HG02798 (cell line): ENCODE results near the gene RASA2.
"Not testable (repeated sequence)": the region's sequence is repeated elsewhere in the genome, so short reads cannot be mapped to it uniquely, and the experiment has no call there.

Experiments used
- ATAC-seq: cut with Tn5 transposase; IDR thresholded peaks from one replicate; pipeline ENCODE4 v1.9.1; 2021; ENCODE audit warnings: mild to moderate bottlenecking; ENCODE audit not compliant: unreplicated experiment, poor library complexity

Gene RASA2

GRCh38 chr3:141628334-141628733, 141.5 kb downstream of the RASA2 start:
- ATAC-seq, result not testable (repeated sequence)

DNA sequence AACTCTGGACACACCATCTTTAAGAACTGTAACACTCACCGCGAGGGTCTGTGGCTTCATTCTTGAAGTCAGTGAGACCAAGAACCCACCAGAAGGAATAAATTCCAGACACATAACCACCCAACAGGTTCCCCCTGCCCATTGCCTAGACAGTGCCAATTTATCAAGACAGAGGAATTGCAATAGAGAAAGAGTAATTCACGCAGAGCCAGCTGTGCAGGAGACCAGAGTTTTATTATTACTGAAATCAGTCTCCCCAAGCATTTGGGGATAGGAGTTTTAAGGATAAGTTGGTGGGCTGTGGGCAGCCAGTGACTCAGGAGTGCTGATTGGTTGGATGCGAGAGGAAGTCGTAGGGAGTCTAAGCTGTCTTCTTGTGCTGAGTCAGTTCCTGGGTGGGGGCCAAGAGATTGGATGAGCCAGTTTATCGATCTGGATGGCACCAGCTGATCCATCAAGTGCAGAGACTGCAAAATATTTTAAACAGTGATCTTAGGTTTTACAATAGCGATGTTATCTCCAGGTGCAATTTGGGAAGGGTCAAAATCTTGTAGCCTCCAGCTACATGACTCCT, 142.1 kb downstream of the RASA2 start:
- not testable (repeated sequence) for ATAC-seq

DNA sequence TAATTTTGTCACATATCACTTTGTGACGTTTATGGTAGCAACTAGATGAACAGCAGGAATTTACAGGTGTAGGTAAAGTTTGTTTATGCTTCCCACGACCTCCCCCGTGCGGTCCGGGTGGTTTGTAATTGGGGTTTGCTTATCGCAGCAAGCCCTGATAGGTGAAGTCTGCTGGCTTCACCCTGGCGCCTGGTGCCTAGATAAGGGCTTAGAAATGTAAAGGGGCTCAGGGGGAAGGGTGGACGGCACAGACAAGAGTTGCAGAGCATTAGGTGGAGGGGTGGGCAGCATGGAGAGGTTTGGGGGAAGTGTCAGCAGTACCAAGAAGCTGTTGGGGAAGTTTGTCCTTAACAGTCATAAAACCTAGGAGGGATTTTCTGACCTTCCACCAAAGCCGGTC, 143.1 kb downstream of the RASA2 start:
- ATAC-seq, result no peak

GRCh38 chr3:141632779-141633374, 146.1 kb downstream of the RASA2 start:
- ATAC-seq, result no peak

DNA sequence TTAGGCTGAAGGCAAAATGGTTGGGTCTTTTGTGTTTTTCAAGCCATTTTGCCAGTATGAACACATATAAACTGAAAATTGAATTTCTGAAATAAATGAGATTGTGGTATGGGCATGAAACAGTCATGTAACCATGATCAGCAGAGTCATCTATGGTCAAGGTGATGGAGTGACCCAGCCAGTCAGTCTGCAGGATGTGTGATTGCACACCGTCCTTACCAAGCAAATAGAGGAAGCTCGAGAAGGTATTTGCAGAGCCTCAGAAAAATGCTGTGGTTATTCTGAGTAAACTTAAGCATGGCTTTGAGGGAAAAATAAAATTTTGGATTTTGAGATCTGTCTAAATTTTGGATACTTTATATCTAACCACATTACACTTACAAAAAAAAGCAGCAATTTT, 155.4 kb downstream of the RASA2 start:
- ATAC-seq, result no peak

GRCh38 chr3:141643391-141643790, 156.6 kb downstream of the RASA2 start:
- ATAC-seq, result no peak

DNA sequence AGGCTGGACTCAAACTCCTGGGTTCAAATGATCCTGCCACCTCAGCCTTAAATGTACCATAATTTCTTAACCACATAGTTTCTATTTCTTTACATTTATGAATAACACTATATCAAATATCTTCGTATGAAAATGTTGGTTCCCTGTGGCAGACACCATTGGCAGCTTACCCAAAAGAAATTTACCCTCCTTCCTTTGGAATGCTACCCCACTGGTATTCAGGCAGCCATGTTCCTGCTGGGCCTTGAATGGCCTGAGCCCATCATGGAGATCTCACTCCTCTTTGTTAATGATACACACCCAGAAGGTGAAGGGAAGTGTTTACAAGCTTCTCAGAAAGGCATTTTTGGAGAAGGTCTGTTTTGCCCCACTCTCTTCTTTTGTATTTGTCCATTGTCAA, 157.0 kb downstream of the RASA2 start:
- no peak for ATAC-seq

DNA sequence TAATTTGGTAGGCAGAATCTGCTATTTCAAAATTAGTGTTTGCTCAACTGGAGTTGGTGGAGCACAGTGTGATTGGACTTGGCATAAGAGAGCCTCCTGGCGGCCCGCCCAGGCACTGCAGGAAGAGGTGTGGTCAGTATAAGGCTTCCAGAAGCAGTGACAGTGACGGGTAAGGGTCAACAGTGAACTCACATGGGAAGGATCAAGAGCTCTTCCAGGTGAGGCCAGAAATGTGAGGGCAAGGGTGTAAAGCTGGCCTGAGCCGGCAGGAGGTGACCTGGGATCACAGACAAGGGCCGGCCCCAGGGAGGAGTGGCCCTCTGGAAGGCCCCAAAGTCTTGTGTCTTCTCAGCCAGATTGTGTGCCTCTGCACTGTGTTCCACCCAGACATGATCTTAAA, 158.1 kb downstream of the RASA2 start:
- ATAC-seq, result peak; percentile 87

- ATAC-seq, result peak; percentile 36
These were observed 160.1 kb downstream of the RASA2 start for GRCh38 chr3:141646760-141647561.

GRCh38 chr3:141647562-141647915, 160.7 kb downstream of the RASA2 start:
- no peak for ATAC-seq

- no peak for ATAC-seq
These were observed 161.5 kb downstream of the RASA2 start for GRCh38 chr3:141648055-141648910.

DNA sequence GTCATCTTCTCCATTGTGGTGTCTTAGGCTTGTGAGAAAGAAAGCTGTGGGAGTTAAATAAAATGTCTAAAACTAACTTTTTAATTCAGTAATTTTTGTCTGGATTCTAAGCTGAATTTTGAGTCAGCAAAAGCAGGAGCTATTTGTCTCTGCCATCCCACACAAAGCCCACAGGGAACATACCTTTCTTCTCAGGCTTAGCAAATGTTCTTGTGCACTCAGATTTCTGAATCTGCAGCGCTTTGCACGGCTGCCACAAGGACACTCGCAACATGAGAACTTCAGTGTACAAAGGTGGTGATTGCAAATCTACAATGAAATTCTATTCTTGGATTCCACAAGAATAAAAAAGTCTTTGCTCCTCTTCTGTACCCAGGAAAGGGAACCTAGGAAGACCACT, 163.0 kb downstream of the RASA2 start:
- no peak for ATAC-seq

DNA sequence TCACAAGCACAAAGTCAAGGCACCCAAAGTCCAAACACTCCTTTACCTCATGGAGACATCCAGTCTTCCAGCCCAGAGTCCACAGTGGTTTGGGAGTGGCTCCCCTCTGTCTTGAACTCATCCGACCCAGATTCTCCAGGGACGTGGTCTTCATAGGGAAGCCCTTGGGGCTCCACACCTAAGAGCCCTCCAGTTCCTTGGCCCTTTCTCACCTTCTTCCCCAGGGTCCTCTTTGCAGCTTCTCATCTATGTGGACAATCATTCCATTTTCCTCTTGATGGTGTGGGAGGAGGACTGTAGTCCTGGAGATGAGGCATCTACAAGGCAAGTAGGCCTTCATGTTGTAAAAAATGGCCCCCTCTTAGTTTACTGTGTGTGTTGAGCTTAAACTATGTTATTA, 164.0 kb downstream of the RASA2 start:
- ATAC-seq, result no peak

- no peak for ATAC-seq
These were observed 164.6 kb downstream of the RASA2 start for GRCh38 chr3:141651409-141651808.

GRCh38 chr3:141652349-141652748, 165.5 kb downstream of the RASA2 start:
- no peak for ATAC-seq

- ATAC-seq, result no peak
These were observed 167.0 kb downstream of the RASA2 start for GRCh38 chr3:141653847-141654246.

DNA sequence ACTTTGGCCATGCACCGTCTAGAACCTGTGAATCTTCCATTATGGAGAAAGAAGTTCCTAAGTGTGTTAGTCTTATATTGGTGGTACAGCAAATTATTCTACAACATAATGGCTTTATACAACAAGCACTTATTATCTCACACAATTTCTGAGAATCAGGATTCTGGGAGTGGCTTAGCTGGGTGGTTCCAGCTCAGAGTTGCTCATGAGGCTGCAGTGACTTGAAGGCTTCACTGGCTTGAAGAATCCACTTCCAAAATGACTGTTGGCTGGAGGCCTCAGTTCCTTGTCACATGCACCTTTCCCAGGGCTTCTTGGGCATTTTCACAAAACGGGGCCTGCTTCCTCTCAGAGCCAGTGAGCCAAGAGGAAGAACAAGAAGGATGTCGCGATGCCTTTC, 169.0 kb downstream of the RASA2 start:
- no peak for ATAC-seq

- ATAC-seq, result no peak
These were observed 169.9 kb downstream of the RASA2 start for GRCh38 chr3:141656771-141657170.

GRCh38 chr3:141657516-141657915, 170.7 kb downstream of the RASA2 start:
- no peak for ATAC-seq

- ATAC-seq, result no peak
These were observed 173.2 kb downstream of the RASA2 start for GRCh38 chr3:141659821-141660613.
